Measurements from ENCODE around the gene CRTC1. TPM values are rescaled to one million over a fixed set of nuclear protein-coding genes. Genes with fewer than 3 reads are reported as not detected.

The CRTC1 gene
- total and polyA plus RNA-seq, 2 of the 13 experiments (the other 11 are each of a cell fraction or from before 2014, with no cell fraction given): 2.0 to 2.7 TPM

- in situ Hi-C loops (cut with HindIII; ENCODE audit: extremely low pct_ligation_motif_present, low pct_unique_long_range_greater_than_20kb): no loop called here
Observed at GRCh38 chr19:18668252-18668631, 15.2 kb upstream of the CRTC1 start.

More at GRCh38 chr19:18668252-18668631, 15.2 kb upstream of the CRTC1 start:
- Histone ChIP-seq H3K4me3 (replicated peaks in 1 of 3; ENCODE audit: insufficient read depth in 1 of 3, low read depth in 2 of 3, low read length in 3 of 3) (no peak overlapping the region), H3K4me1 (ENCODE audit: insufficient read depth, low read length) (peaks cover 10% of the 10 kb centered on the region), H3K79me2 (ENCODE audit: insufficient read depth, low read length) (no peaks in the 10 kb centered on the region), H3K36me3 (replicated peaks in 1 of 2; ENCODE audit: control insufficient read depth in 1 of 2, insufficient read depth in 2 of 2, low read length in 2 of 2) (peaks cover 6% of the 10 kb centered on the region in 2 experiments; a peak in 3 of 5 replicates), H3K9ac (ENCODE audit: insufficient read depth, low read depth, low read length) (no peak overlapping the region), H3K9me3 (ENCODE audit: low read length) (no peaks in the 10 kb centered on the region), H3K27me3 (ENCODE audit: control insufficient read depth in 1 of 2, insufficient read depth in 2 of 2, low read length in 2 of 2) (no peaks in the 10 kb centered on the region), H4K20me1 (ENCODE audit: insufficient read depth, low read length) (no peaks in the 10 kb centered on the region), H2AFZ (ENCODE audit: low read length) (no peak overlapping the region), H3K27ac (ENCODE audit: extremely low read length, insufficient read depth, low read length) (no peak overlapping the region), H3K4me2 (ENCODE audit: low read depth, low read length) (no peak overlapping the region)
- intact Hi-C loops (cut with micrococcal nuclease; ENCODE audit: unreplicated experiment): no loop called here
- POLR2A ChIA-PET: no interaction called here
- no peak for DNase-seq (ENCODE audit: low spot score)
- 96% methylated on average over 25 of the region's 38 CpGs for WGBS (ENCODE audit: low lambda C conversion rate)
- FAIRE-seq: no peak
- ATAC-seq: no peak
- no peak for TF ChIP-seq ZSCAN30 (CRISPR knock-in tag; IDR thresholded peaks at IDR 0.05)
- TF ChIP-seq SP1 (IDR thresholded peaks at IDR 0.05): no peak
- TF ChIP-seq SP1 (CRISPR knock-in tag; IDR thresholded peaks at IDR 0.05): no peak
- no peak for TF ChIP-seq ZNF431 (CRISPR knock-in tag; IDR thresholded peaks at IDR 0.05; ENCODE audit: borderline replicate concordance, low read depth)
- TF ChIP-seq XRCC5 (optimal IDR thresholded peaks at IDR 0.05; ENCODE audit: low read length): no peak
- no peak for TF ChIP-seq ZNF776 (CRISPR knock-in tag; IDR thresholded peaks at IDR 0.05)
- TF ChIP-seq ZFY (CRISPR knock-in tag; IDR thresholded peaks at IDR 0.05): no peak
- no peak for TF ChIP-seq MEIS1 (CRISPR knock-in tag; IDR thresholded peaks at IDR 0.05; ENCODE audit: borderline replicate concordance)
- no peak for TF ChIP-seq SRSF4 (IDR thresholded peaks at IDR 0.05; ENCODE audit: low read depth, low read length, poor library complexity, severe bottlenecking)
- TF ChIP-seq SOX13 (IDR thresholded peaks at IDR 0.05): no peak
- TF ChIP-seq SOX13 (CRISPR knock-in tag; conservative IDR thresholded peaks at IDR 0.05 in 1 of 2, IDR thresholded peaks at IDR 0.05 in 1 of 2): no peak
- no peak for TF ChIP-seq ZXDC (CRISPR knock-in tag; IDR thresholded peaks at IDR 0.05)
- TF ChIP-seq TCF7 (IDR thresholded peaks at IDR 0.05; ENCODE audit: low read depth): no peak
- TF ChIP-seq KLF12 (CRISPR knock-in tag; IDR thresholded peaks at IDR 0.05; ENCODE audit: borderline replicate concordance): no peak
- TF ChIP-seq ZNF136 (CRISPR knock-in tag; IDR thresholded peaks at IDR 0.05; ENCODE audit: low read depth): no peak
- TF ChIP-seq ATM (IDR thresholded peaks at IDR 0.05; ENCODE audit: borderline replicate concordance): no peak
- no TSS peak for BruUV-seq (replicated peaks)
- CTCF ChIA-PET (ENCODE audit: low intra/inter-chr PET ratio, low total read pairs): no interaction called here

Data from HepG2 (cell line).